ENCODE measurements around the gene TBATA. TPM values are rescaled to one million over a fixed set of nuclear protein-coding genes. Genes with fewer than 3 reads are reported as not detected.

Gene TBATA
- total and polyA plus RNA-seq, 2 of the 8 experiments (the other 6 are each of a cell fraction or from before 2014, with no cell fraction given), result not detected

DNA sequence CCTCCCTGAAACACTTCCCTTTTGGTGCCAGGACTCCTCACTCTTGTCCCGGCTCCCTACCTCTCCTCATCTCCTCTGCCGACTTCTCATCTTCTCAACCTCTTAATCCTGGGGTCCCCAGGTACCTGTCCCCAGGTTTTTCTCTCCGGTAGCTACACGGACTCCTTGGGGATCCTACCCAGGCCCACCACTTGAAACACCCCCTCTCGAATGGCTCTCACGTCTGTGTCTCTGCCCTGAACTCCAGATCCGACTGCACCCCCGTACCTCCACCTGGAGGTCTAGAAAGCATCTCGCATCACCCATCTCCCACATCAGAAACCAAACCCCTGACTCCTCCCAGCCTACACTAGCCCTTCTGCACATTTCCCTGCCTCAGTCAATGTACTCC lies 4.8 kb downstream of the TBATA start:
- Histone ChIP-seq H4K91ac (replicated peaks; ENCODE audit: insufficient read length, low read length) (no peak overlapping the region), H3K9ac (replicated peaks in 1 of 4; ENCODE audit: extremely low read depth in 1 of 4, low read depth in 3 of 4, low read length in 3 of 4) (no peak overlapping the region), H3K18ac (ENCODE audit: extremely low read depth, low read length) (no peak overlapping the region), H3K36me3 (ENCODE audit: control insufficient read depth in 2 of 4, insufficient read depth in 4 of 4, low read length in 3 of 4) (no peaks in the 10 kb centered on the region), H3K79me2 (ENCODE audit: control insufficient read depth in 1 of 2, insufficient read depth in 2 of 2, low read length in 2 of 2) (no peaks in the 10 kb centered on the region), H2BK15ac (ENCODE audit: low read length) (no peak overlapping the region), H3K56ac (replicated peaks; ENCODE audit: insufficient read length, low read depth, low read length) (no peak overlapping the region), H2BK12ac (ENCODE audit: low read depth, low read length) (no peak overlapping the region), H3K23ac (ENCODE audit: insufficient read length) (no peak overlapping the region), H4K5ac (ENCODE audit: insufficient read length, low read depth, low read length) (no peak overlapping the region), H3K27ac (ENCODE audit: low read depth, low read length) (no peak overlapping the region; the same call in 1 of the 2 replicates), H2AFZ (ENCODE audit: low read length) (no peak overlapping the region), H3K14ac (ENCODE audit: insufficient read length) (no peak overlapping the region), H3K9me3 (ENCODE audit: insufficient read depth in 2 of 2, low read depth in 1 of 2, low read length in 1 of 2) (no peaks in the 10 kb centered on the region), H4K20me1 (replicated peaks in 1 of 2; ENCODE audit: control insufficient read depth in 1 of 2, insufficient read depth in 2 of 2, low read length in 2 of 2) (no peaks in the 10 kb centered on the region), H2BK20ac (ENCODE audit: low read length) (no peak overlapping the region), H2BK120ac (replicated peaks; ENCODE audit: low read depth, low read length) (no peak overlapping the region), H3K4me3 (ENCODE audit: extremely low read depth in 1 of 4, insufficient read depth in 2 of 4, low read depth in 3 of 4, low read length in 4 of 4) (no peak overlapping the region), H4K8ac (ENCODE audit: extremely low read depth, insufficient read depth, low read length) (no peak overlapping the region), H3K4me1 (replicated peaks in 1 of 4; ENCODE audit: control insufficient read depth in 3 of 4, insufficient read depth in 4 of 4, low read length in 3 of 4) (peaks cover 0 to 3% (median 0%) of the 10 kb centered on the region in 4 experiments; a peak in 2 of 7 replicates), H3K4me2 (ENCODE audit: insufficient read depth in 1 of 2, low read depth in 2 of 2, low read length in 2 of 2) (no peak overlapping the region), H3K23me2 (ENCODE audit: low read depth, low read length) (no peaks in the 10 kb centered on the region), H3K4ac (replicated peaks; ENCODE audit: insufficient read length, low read depth, low read length) (no peak overlapping the region), H2BK5ac (ENCODE audit: low read depth, low read length) (no peak overlapping the region), H3K27me3 (replicated peaks in 1 of 4; ENCODE audit: control insufficient read depth in 3 of 4, extremely low read depth in 1 of 4, insufficient read depth in 3 of 4, low read length in 3 of 4) (no peaks in the 10 kb centered on the region), H2AK5ac (ENCODE audit: low read depth, low read length) (no peak overlapping the region), H3K79me1 (ENCODE audit: low read depth, low read length) (no peaks in the 10 kb centered on the region)
- no peak for FAIRE-seq
- TF ChIP-seq RXRA (IDR thresholded peaks at IDR 0.05; ENCODE audit: insufficient read depth, low read depth, low read length) (no peak), MAFK (IDR thresholded peaks at IDR 0.05; ENCODE audit: low read depth, low read length) (no peak), BCL11A (IDR thresholded peaks at IDR 0.05; ENCODE audit: low read depth in 2 of 2, low read length in 2 of 2) (no peak)
- TF ChIP-seq, protein P1, sequence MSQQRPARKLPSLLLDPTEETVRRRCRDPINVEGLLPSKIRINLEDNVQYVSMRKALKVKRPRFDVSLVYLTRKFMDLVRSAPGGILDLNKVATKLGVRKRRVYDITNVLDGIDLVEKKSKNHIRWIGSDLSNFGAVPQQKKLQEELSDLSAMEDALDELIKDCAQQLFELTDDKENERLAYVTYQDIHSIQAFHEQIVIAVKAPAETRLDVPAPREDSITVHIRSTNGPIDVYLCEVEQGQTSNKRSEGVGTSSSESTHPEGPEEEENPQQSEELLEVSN (IDR thresholded peaks at IDR 0.05), result no peak
- no peak for DNase-seq (ENCODE audit: low read depth in 1 of 2, low spot score in 2 of 2)
- ChIA-PET CTCF (ENCODE audit: partially characterized antibody) (no interaction called here), POLR2A (ENCODE audit: partially characterized antibody) (no interaction called here)
- WGBS, 2 experiments (ENCODE audit: extremely low coverage in 1 of 2, insufficient coverage in 1 of 2, insufficient read length in 1 of 2, insufficient replicate concordance in 2 of 2, low coverage in 1 of 2, low lambda C conversion rate in 2 of 2, missing lambda C conversion rate in 1 of 2), result 89% methylated on average over 9 of the region's 9 CpGs; no CpG with 5 or more reads in 1 of the 2 experiments

Measured in H1 (cell line).